ENCODE data around the gene ST7.

ST7 gene

DNA sequence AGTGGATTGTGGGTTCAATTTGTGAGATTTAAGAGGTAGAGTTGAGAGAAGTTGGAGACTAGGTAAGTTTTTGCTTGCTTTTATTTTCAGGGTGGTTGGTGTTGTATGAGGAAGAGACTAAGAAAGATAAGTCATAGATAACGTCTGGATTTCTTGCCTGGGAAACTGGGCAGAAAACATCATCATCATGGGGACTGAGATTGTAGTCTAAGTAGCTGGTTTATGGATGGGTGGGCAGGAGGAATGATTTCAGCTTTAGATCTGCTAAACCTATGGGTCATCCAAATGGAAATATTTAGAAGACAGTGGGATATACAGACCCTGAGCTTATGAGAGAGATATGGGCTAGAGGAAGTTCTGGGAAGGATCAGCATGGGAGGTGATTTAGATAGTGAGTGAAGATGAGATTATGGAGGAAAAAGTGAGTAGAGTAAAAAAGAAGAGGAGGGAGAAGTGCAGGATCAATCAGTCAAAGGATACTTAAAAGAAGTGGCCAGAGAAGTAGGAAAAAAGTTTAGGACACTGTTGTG, 199.8 kb downstream of the ST7 start:
- DNase-seq (ENCODE audit: low read depth, low spot score): no peak

DNA sequence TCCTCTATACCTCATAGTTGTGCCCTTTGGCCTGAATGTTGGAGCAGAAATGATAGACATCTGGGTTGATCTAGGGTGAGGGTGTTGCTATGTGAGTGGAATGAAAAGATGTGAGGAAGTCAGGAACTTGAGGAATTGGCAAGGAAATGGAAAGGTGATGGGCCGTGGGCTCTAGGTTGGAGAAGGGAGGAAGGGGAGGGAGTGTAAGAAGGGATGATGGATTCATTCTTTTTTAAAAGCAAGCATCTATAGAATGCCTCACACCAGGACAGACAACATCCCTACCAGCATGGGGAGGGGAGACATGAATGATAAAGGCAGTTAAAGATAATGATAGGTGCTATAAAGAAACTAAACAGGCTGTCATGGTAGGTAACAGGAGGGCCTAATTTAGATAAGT, 201.4 kb downstream of the ST7 start:
- no peak for DNase-seq (ENCODE audit: low read depth, low spot score)

DNA sequence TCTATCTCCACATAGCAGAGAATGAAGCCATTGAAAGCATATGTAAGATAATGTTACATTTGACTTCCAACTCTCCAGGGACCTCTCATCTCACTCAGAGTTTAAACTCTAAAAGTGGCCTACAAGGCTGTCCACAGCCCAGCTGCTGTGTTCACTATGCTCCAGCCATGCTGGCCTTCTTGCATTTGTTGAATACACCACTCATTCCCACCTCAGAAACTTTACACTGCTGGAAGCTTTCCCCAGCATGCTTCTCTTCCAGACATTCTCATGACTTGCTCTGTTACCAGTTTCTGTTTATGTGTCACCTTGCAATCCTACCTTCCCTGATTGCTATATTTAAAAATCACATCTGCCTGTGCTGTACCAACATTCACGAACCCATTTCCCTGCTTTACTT, 202.4 kb downstream of the ST7 start:
- DNase-seq (ENCODE audit: low read depth, low spot score): no peak

DNA sequence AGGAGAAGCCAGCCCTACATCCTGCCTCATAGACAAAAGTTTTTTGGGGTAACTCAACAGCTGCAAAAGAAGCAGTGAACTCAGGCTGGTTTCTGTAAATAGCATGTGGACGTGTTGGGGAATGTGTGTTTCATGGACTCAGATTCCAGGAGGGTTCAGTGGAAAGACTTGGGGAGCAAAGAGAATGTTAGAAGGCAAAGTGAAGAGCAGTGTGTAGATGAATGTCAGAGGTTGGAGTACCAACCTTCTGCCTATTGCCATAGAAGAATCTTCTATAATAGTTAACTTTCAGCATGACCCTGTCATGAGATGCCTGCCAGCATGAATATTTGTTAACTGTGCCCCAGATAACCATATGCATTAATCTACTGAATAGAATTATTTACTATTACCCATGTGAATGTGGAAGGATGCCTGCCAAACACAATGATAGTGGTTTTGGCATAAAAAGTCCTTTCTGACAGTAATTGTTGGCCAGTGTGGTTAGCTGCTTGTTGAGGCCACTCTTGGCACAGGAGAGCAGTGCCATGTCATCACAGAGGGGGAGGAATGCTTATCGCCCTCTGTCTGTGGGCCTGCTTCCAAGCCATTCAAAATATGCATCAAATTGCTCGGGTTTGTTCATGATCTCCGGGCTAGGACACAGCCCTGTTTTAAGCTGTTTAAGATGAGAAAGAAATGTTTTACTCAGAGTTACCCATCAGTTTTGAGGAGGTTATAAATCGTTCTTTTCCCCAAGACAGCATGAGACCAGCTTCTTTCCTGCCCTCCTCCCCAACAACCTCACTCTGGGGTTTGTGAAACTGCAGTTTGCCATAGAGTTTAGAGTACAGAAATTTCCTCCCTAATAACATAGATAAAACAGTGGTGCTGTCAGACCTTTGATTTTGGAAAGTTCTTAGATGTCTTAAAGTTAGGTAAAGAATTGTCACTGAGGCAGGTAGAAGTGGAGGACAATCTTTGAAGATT, 204.2 kb downstream of the ST7 start:
- no peak for DNase-seq (ENCODE audit: low read depth, low spot score)

DNA sequence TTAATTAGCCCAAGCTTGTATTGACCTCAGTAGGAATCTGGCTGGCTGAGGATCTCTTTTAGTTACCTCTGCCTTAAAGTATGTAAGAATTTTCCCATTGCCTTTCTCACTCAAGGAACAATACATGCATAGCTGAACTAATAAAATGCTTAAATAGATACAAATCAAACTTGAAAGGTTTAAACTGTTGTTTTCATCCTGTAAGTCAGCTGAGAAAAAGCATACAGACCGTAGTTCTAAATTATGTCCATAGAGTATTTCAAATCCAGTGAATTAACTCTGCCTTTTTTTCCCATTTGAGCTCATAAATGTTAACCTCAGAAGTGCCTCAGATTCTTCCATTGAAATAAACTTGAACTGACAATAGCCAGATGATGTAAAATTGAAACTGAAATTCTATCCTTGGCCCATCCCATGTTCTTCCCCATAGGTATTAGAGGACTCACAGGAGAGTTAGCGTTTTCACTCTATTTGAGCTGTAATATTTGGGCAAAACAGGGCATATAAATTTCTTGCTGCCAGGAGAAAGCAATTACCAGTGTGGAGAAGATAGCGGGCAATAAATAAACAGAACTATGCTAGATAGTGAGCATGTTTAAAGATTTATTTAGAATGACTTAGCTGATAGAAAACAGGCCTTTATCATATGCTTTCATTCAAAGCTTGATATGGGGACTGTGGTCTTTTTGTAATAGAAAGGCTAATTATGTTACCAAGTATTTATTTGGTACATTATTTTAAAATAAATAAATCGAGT, 205.8 kb downstream of the ST7 start:
- no peak for DNase-seq (ENCODE audit: low read depth, low spot score)

DNA sequence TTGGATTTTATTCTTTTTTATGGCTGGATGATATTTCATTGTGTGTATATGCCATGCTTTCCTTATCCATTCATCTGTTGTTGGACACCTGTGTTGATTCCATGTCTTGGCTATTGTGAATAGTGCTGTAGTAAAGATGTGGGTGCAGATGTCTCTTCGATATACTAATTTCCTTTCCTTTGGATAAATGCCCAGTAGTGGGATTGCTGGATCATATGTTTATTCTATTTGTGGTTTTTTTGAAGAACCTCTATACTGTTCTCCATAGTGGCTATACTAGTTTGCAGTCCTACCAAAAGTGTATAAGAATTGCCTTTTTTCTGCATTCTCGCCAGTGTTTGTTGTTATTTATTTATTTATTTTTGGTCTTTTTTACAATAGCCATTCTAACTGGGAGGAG, 209.8 kb downstream of the ST7 start:
- DNase-seq (ENCODE audit: low read depth, low spot score): no peak

DNA sequence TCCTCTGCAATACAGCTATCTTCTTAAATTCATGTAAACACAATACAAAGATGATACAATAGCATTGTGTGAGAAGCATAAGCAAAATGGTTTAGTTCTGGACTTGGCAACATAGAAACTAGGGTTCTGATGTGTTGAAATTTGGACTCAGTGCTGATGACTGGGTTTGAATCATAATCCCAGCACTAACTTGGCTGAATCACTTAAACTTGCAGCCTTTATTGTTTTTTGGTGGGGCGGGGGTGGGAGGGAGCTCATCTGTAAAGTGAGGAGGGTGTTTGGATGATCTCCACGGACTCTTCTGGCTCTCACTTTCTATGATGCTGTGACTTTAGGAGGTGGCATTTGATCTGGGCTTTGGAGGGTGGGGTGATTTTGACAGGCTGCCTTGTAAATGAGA, 211.3 kb downstream of the ST7 start:
- DNase-seq (ENCODE audit: low read depth, low spot score): no peak

DNA sequence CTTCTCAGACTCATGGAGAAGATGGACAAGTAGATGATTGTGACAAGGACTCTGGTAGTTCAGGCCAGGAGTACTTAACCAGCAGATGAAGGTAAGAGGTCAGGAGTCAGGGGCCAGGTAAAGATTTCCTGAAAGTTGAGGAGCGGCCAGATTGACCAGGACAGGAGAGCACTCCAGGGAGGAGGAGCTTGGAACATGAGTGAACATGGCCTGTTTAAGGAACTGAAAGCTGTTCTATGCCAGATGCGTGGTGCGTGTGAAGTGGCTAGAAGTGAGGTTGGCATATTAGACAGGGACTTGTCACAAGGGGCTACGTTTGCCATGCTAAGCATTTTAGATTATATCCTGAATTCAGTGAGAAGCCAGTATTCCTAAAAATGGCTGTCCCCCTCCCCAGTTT, 212.4 kb downstream of the ST7 start:
- DNase-seq (ENCODE audit: low read depth, low spot score): no peak

DNA sequence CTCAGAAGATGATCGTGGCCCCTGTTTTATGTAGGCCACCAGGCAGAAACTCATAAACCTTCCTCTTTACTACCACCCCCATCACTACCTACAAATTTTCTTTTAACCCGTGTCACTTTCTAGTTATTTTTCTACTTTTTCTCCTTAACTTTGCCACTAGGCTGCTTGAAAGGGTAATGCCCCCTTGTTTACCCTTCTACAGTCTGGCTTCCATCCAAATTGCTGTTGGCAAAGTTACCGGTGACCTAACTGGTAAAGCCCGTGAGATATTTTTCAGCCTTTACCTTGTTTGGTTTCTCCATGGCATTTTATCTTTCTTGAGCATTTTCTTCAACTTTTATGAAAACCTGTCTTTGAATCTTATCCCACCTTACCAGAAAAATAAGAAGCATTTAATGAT, 216.6 kb downstream of the ST7 start:
- DNase-seq (ENCODE audit: low read depth, low spot score): no peak

DNA sequence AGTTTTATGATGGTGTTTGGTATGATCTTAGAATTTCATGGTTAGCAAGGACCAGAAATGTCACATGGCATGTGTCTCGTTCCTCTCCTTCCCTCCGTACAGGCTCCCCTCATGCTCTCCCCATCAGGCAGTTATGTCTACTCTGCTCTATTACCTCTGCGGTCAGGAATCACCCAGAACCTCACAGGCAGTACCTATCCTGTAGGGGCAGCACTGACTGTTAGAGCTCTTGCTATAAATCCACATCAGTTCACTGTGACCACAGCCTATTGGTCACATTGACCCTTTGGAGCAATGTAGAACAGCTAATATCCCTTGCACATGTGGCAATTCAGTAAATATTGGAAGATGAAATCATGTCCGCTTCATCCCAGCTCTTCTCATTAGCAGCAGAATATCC, 217.8 kb downstream of the ST7 start:
- no peak for DNase-seq (ENCODE audit: low read depth, low spot score)

DNA sequence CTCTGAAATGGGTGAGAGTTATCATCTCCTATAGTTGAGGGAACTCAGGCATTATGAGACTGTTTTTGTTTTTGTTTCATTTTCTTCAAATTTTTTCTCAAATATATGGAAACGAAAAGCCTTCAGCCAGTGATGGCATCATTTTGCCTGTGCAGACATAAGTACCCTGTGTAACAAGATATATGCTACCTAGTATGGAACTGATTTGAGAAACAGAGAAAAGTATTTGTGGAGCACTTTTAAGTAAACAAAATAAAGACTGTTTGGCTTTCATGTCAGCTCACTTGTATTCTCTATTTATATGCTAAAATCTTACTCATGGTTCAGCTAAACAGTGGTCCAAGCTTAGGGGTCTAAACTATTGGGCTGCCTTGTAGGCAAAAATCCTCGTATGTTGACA, 219.0 kb downstream of the ST7 start:
- no peak for DNase-seq (ENCODE audit: low read depth, low spot score)

DNA sequence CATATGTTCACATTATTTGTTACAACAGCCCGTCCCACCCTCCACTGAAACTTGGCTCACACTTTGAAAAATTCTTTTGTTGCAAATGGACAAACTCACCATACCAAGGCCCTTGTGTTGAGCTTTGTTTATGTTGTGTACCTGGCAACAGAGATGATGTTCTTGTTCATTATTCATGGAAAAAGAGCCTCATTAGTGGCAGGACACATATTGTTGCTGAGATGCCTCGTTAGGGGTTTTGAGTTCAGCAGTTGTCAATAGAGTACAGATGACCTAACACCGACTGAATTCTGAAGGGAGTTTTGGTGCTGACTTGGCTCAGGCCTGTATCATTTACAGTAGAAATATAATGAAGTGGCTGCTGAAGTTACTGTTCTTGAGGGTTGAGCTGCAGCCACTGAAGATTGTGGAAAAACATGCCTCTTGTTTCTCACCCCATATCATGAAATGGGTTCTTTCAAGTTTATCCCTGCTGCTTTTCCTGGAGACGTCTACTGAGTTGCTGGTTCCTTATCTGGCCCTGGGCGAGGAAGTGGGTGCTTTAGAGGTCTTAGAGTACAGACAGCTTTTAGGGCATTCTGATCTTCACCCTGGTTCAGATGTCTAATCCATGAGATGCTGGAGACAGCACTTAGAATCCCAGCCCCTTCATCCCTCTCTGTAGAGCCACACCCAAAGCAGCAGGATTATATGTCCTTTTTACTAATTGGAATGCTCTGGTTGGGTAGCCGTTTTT, 219.9 kb downstream of the ST7 start:
- DNase-seq (ENCODE audit: low read depth, low spot score): no peak

DNA sequence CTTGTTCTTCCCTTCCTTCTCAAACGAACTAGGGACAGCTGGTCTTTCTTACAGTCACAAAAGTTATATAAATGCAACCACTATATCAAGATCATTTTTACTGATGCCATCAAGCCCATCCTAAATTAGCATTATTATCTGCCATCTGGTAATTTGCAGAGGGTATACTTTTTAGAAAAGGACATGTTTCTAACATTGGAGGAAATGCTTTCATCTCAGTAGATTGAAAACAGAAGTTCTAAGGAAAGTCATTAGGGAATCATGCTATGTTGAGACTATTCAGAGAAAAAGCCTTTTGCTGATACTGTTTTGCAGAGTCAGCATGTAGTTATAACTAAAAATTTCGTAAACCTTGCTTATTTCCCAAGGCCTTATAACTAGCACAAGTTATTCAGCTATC, 222.9 kb downstream of the ST7 start:
- no peak for DNase-seq (ENCODE audit: low read depth, low spot score)

DNA sequence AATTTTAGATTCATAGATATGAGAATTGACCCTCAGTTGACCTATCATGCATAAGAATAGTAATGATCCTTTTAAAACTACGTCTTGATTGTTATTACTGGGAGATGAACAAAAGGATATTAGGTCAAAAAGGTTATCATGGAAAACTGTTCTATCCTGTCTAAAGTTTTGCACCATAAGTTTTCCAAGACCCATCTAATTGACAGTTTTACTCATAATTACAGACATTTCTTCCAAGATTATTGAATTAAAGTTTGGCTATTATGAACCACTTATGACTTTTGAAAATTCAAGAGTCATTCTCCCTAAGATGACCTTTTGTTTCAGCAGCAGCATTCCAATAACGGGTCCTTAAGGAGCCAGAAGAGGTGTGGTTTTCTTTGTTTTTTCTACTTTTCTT, 225.3 kb downstream of the ST7 start:
- no peak for DNase-seq (ENCODE audit: low read depth, low spot score)

DNA sequence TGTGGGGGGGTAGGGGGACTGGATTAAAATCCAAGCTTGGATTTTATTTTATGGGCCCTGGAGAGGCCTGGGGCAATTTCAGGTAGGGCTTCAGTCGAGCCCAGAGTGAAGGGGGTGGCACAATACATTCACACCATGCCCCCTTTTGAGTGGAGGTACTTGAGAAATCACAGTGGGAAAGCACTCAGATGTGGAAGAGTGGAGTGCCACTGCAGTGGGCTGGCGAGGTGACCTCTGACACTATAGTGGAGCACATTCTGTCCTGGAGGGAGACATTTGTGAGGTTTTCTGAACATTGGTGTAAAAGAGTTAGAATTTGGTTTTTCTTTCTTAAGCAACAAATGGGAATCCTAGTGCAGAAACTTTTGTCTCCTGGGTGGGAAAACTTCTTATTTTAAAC, 226.4 kb downstream of the ST7 start:
- no peak for DNase-seq (ENCODE audit: low read depth, low spot score)

DNA sequence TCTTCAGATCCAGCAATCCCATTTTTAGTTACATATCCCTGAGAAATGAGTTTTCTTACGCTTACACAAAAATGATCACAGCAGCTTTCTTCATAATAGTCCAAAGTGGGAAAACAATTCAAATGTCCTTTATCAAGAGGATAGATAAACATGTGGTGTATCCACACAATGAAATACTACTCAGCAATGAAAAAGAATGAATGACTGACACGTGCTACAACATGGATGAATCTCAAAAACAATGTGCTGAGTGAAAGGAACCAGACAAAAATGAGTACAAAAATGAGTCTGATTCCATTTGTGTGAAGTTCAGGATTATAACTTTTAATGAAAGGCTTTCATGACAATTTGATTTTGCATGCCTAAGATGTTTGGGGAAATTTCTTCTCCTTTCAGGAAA, 230.4 kb downstream of the ST7 start:
- no peak for DNase-seq (ENCODE audit: low read depth, low spot score)

DNA sequence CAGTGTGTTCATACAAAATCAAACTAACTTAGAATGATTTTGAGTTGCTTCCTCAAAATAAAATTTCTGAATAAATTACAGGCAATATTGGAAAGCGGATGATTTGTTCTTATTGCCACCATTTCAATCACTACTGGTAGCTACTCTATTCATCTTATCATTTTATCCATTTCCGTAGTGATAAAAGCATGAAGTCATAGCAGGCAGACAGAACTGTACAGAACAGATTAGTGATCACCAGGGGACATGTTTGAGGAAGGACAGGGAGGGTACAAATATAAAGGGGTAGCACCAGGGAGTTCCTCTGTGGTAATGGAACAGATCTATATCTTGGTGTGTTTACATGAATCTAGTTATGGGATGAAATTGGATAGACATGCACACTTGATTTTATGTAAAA, 231.1 kb downstream of the ST7 start:
- no peak for DNase-seq (ENCODE audit: low read depth, low spot score)

DNA sequence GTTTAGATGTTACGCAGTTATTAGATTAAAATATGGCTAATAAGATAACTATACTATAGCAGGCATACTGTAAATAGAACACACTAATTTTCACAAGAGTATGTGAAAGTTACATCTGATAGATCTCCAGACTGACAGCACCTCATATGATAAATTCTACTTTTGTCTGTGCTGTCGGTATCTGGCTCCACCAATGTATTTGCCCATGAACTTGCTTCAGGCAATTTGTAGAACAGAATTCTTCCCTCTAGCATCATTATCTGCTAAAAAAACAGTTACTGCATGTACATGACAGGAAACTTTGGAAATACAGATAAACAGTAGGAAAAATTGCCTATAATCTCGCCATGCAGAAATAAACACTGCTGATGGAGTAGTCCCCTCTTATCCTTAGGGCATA, 231.8 kb downstream of the ST7 start:
- DNase-seq (ENCODE audit: low read depth, low spot score): no peak

DNA sequence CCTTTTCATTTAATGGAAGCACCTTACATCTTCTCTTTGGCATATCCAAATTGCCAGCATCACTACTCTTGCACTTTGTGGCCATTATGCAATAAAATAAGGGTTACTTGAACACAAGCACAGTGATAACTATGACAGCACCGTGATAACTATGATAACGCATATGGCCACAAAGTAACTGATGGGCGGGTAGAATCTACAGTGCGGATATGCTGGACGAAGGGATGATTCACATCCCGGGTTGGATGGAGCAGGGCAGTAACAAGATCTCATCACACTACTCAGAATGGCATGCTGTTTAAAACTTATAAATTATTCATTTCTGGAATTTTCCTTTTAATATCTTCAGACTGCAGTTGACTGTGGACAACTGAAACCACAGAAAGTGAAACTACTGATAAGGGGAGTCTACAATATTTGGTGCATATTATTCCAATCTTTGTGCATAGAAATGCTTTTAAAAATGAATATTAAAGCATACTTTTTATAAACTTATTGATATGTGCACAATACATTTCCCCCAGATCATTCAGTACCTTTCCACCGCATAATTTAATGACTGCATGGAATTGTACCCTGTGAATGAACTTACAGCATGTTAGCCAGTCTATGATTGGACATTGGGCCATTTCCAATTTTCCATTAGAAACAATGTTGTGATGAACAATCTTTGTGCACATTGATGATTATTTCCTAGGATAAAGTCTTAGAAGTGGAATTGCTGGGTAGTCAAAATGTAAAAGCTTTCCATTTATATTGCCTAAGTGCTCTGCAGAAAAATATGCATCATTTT, 233.1 kb downstream of the ST7 start:
- DNase-seq (ENCODE audit: low read depth, low spot score): no peak

DNA sequence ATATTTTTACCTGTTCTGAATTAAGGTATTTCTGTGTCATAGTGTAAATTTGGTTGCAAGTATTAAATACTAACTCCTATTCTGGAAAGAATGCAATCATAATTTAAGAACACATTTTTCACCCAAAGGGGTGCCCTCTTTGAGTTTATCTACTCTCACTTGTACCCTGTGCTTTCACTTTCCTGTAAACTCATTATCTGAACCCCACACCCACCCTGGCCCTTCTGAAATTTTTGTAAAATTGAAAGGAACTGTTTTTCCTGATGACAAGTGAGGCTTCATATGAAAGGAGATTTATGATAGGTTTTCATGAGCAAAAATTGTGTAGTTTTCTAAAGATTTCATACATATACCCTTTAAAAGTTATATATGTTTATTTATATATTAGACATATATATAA, 235.1 kb downstream of the ST7 start:
- no peak for DNase-seq (ENCODE audit: low read depth, low spot score)

DNA sequence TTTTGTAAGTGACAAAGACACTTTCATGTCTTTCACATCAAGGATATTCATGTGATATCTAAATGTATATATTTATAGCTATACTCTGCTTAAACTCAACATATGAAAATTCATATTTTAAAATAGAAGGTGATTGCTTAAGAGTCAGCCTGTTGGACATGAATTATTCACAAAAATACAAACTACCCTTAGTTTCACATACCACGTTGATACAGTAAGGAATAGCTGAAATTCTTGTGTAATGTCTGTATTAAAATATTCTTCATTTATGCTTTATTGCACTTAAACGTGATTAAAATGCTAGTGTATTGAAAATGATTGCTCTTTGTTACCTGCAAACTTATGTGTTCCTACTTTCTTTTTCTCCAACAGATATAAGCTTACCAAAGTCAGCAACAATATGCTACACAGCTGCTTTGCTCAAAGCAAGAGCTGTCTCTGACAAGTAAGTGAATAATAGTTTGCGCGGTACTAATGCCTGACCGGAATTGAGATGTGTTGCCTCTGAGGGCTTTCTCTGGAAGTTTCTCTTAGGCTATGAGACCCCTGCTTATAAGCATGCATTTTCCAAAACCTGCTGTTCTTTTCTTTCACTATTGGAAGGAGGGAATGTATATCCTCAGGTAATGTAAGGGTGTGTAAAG, 235.8 kb downstream of the ST7 start:
- no peak for DNase-seq (ENCODE audit: low read depth, low spot score)

All from activated CD4-positive, CD25-positive, alpha-beta regulatory T cell treated with anti-CD3 and anti-CD28 coated beads, Interleukin-2, amount 50 U/mL, for 16 hours (primary cell).